Cardiac ventricle fibroblast (primary cell): ENCODE measurements around the gene ST8SIA2. TPM values are rescaled to one million over a fixed set of nuclear protein-coding genes. Genes with fewer than 3 reads are reported as not detected.

Source experiments
- total RNA-seq: library from RNA; depleted of rRNA; stranded (reverse); fragments of >200 nt; gene quantifications from 2 replicates; pipeline ENCODE4 v1.2.3, GENCODE V29; 2015

ST8SIA2 gene
- not detected in 2 replicates for total RNA-seq

GRCh38 chr15:92393071-92393979, at the start of gene ST8SIA2:
Gene ST8SIA2, plus strand, starts transcription at chr15:92393881. Its CDS starts 184 bp downstream, at chr15:92394065.

